Testis (tissue), 3 donors: ENCODE measurements around the gene HEBP2. TPM values are rescaled to one million over a fixed set of nuclear protein-coding genes. Genes with fewer than 3 reads are reported as not detected.

Experiments
- DNase-seq: peaks from one replicate; pipeline ENCODE4 v3.0.0-alpha.2; 2019
- H3K27ac ChIP-seq, 2 donors: fragments of 200-600 bp; sonication (generic); one replicate each; pipeline ENCODE4 v1.5.1; 2019
- H3K27me3 ChIP-seq: fragments of 200-600 bp; sonication (generic); one replicate; pipeline ENCODE4 v1.5.1; 2019
- H3K36me3 ChIP-seq: fragments of 200-600 bp; sonication (generic); one replicate; pipeline ENCODE4 v1.5.1; 2017; ENCODE audit warnings: low read depth; ENCODE audit errors: missing control alignments
- H3K4me1 ChIP-seq: fragments of 200-600 bp; sonication (generic); one replicate; pipeline ENCODE4 v1.5.1; 2019
- H3K4me3 ChIP-seq, 2 donors: fragments of 200-600 bp; sonication (generic); one replicate each; pipeline ENCODE4 v1.5.1; 2017 to 2019
- H3K9me3 ChIP-seq: fragments of 200-600 bp; sonication (generic); one replicate; pipeline ENCODE4 v1.5.1; 2017
- CTCF ChIP-seq, 3 experiments: fragments of 450-650 bp in 2 of 3; fragments of 200-600 bp in 1 of 3; sonication (generic) in 1 of 3; IDR thresholded peaks; one replicate each; pipeline ENCODE4 v1.5.1; 2016 to 2019; ENCODE audit warnings: antibody characterized with exemption in 3 of 3, mild to moderate bottlenecking in 2 of 3, moderate library complexity in 1 of 3
- POLR2A ChIP-seq: fragments of 450-650 bp; IDR thresholded peaks from one replicate; pipeline ENCODE4 v1.6.1; 2017; ENCODE audit warnings: antibody characterized with exemption, mild to moderate bottlenecking, moderate library complexity
- WGBS, 2 donors: methylation state at CpG; one replicate each; pipeline ENCODE4 v1.1.5; 2018; 5-methylcytosine and 5-hydroxymethylcytosine counted together
- intact Hi-C: fragments of 100-400 bp; cut with DNase I; formaldehyde crosslinking; loops from one replicate; pipeline ENCODE4 v1.15.1; 2023; ENCODE audit warnings: low total_unique reads
- polyA plus RNA-seq: library from polyadenylated mRNA; stranded (reverse); fragments of 350-450 nt; fragmentation: Illumina TruSeq; extraction: RNeasy Lipid Tissue Mini Kit (QIAGEN cat#74804); gene quantifications from one replicate; pipeline ENCODE4 v1.2.3, GENCODE V29; 2014; ENCODE audit warnings: low read depth, low replicate concordance; ENCODE audit not compliant: insufficient read depth
- total RNA-seq, 2 donors: library from RNA; depleted of rRNA; stranded (reverse); fragments of >200 nt; gene quantifications; one replicate each; pipeline ENCODE4 v1.2.3, GENCODE V29; 2016

Gene HEBP2
- total and polyA plus RNA-seq, 3 donors from 2014 or later = 11.4 to 16.9 (median 12.8) TPM

DNA sequence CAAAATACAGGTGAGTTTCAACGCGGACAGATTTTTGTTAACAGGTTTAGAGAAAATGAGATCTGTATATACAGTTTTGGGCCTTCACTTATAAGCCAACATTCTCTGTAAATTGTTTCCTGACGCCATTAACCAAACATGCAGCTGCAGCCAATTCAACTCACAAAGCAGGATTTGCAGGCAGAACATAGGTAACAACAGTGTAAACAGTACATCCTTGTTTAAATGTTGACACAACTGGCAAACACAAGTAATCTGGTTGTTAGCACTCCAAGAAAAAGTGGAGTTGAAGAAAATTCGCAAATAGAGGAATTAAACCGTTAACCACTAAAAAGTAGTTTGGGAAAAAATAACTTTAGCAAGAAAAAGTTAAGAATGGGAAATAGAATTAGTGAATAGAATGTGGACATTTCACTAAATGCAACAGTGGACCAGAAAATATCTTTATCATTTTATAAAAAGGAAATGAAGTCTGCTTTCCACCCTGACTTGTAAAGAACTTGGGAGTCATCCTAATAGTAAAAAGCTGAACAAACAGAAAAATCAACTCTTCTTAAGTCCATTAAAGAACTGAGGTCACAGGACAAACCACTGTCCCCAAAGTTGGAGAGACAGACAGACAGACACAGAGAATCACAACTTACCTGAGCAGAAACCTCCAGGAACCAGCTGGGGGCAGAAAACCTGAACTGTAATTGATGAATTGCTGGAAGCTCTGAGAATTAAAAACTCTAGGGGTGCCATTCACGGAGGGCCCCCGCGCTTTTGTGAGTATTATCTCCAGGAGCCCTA lies 16.2 kb upstream of the HEBP2 start:
- 86 to 91% methylated on average over 8 of the region's 8 CpGs for WGBS, 2 donors
- no peak overlapping the region for H3K27ac ChIP-seq
- TF ChIP-seq POLR2A (no peak), CTCF (IDR thresholded peaks at IDR 0.05) (no peak)

DNA sequence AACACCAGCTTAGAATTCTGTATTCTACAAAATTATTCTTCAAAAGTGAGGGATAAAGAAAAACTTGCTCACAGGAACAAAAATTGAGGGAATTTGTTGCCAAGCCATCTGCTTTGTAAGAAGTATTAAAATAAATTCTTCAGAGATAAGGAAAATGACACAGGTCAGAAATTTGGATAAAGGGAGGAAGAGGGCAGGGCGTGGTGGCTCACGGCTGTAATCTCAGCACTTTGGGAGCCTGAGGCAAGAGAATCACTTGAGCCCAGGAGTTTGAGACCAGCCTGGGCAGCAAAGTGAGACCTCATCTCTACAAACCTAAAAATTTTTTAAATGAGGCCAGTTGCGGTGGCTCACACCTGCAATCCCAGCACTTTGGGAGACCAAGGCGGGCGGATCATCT lies 14.5 kb upstream of the HEBP2 start:
- Histone ChIP-seq H3K4me3 (no peak overlapping the region), H3K36me3 (no peaks in the 10 kb centered on the region), H3K4me1 (no peaks in the 10 kb centered on the region), H3K27me3 (no peaks in the 10 kb centered on the region), H3K27ac (no peak overlapping the region), H3K9me3 (no peaks in the 10 kb centered on the region)
- WGBS, 2 donors = 76 to 79% methylated on average over 5 of the region's 5 CpGs
- no peak for TF ChIP-seq POLR2A
- TF ChIP-seq CTCF (IDR thresholded peaks at IDR 0.05) = no peak
- intact Hi-C loops = no loop called here
- no peak for DNase-seq

More for the DNA sequence above, 16.2 kb upstream of the HEBP2 start:
- no peaks in the 10 kb centered on the region for H3K4me1 ChIP-seq
- H3K4me3 ChIP-seq = no peak overlapping the region
- intact Hi-C loops = no loop called here
- H3K27me3 ChIP-seq = no peaks in the 10 kb centered on the region
- no peaks in the 10 kb centered on the region for H3K9me3 ChIP-seq
- no peak for DNase-seq
- H3K36me3 ChIP-seq = no peaks in the 10 kb centered on the region

GRCh38 chr6:138393871-138394783 lies 9.9 kb upstream of the HEBP2 start:
- Histone ChIP-seq H3K36me3 (no peaks in the 10 kb centered on the region), H3K27ac (no peak overlapping the region), H3K4me1 (no peaks in the 10 kb centered on the region), H3K27me3 (no peaks in the 10 kb centered on the region), H3K9me3 (no peaks in the 10 kb centered on the region), H3K4me3 (no peak overlapping the region)
- TF ChIP-seq POLR2A = no peak
- no peak for TF ChIP-seq CTCF (IDR thresholded peaks at IDR 0.05)
- intact Hi-C loops = no loop called here
- DNase-seq = no peak
- 74 to 76% methylated on average over 5 of the region's 5 CpGs for WGBS, 2 donors

DNA sequence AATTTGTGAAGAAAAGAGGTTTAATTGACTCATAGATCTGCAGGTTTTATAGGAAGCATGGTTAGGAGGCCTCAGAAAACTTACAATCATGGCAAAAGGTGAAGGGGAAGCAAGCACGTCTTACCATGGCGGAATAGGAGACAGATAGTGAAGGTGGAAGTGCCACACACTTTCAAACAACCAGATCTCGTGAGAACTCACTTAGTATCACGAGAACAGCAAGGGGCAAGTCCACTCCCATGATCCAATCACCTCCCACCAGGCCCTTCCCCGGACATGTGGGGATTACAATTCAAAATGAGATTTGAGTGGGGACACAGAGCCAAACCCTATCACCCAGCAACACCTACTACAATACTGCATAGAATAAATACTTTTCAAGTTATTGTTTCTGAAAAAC lies 7.3 kb upstream of the HEBP2 start:
- TF ChIP-seq CTCF (IDR thresholded peaks at IDR 0.05) (no peak), POLR2A (no peak)
- Histone ChIP-seq H3K27me3 (no peaks in the 10 kb centered on the region), H3K4me3 (no peak overlapping the region), H3K4me1 (no peaks in the 10 kb centered on the region), H3K9me3 (no peaks in the 10 kb centered on the region), H3K27ac (no peak overlapping the region), H3K36me3 (no peaks in the 10 kb centered on the region)
- no peak for DNase-seq
- 86 to 92% methylated on average over 5 of the region's 5 CpGs for WGBS, 2 donors
- intact Hi-C loops = no loop called here
